Limb (tissue), 2 donors: ENCODE results near the gene IGSF11.
"Not testable (repeated sequence)": the region's sequence is repeated elsewhere in the genome, so short reads cannot be mapped to it uniquely, and the experiment has no call there.

Experiments used
- DNase-seq, 2 donors: peaks; one replicate each; pipeline ENCODE4 v3.0.0-alpha.2; 2016; ENCODE audit errors: extremely low spot score in 2 of 2

Gene IGSF11

DNA sequence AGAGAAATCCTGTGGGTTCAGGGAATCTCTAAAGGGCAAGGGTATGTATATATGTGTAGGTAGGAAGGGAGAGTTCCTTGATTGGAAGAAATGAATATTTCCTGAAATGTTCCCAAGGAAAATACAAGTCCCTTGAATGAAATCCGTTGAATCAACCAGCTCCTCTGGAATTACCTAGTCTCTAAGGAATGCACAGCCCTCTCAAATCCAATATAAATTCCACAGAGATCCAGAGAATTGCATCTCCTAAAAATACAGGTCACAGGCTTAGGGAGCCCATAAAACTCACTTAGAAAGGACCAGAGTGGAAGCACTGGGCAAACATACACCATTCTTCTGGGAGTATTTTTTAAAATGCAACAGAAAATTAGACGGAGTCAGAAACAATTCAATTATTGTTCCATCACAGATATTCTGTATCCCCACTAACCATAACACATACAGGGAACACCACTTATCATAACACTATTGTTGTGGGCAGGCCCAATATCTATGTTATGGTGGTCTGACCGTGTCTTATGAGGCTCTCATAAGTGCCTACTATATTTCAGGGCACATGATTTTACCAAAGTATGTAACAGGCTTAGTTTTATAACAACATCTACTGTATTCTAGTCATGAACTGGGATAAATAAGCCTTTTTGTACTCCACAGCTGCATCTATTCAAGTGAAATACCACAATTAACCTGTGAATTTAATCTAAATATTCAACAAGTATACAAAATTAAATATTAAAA is 43.7 kb downstream of the IGSF11 start:
- DNase-seq: no peak

DNA sequence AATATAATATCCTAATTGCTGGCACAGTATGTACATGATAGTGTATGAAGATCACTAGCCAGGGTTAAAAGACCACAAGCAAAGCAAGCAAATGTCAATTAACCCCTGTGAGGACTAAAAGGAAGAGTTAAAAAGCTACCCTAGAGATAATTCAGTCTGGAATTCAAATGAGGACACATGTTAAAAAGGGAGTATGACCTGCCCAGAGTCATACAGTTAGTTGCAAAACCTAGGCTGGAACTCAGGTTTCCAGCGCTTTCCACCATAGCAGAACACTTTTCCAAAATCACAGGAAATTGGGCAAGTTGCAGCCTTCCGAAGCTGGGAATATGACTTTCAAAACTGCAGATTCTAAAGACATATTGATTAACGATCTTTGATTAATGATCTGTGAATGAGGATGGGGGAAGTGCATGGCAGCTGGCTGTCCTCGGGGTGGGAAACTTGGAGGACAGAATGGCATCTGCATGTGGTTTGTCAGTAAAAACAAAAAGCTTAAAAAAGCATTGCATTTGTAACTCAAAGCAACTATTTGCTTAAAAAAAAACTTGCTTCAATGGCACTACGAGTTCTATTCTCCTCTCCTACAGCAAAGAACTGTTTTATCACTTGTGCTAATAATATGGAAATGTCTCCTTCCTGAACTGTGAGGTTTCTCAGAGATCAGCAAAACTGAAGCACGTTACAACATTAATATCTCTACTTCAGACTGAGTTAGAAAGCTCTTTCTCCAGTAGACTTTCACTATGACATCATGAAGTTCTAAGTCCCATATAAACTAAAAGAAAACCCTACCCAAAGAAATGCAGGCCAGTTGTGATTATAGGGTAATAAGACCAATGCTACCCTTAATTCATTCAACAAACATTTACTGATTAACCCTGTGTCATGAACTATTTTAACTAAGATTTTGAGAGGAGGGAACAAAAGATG is 46.2 kb downstream of the IGSF11 start:
- no peak for DNase-seq

DNA sequence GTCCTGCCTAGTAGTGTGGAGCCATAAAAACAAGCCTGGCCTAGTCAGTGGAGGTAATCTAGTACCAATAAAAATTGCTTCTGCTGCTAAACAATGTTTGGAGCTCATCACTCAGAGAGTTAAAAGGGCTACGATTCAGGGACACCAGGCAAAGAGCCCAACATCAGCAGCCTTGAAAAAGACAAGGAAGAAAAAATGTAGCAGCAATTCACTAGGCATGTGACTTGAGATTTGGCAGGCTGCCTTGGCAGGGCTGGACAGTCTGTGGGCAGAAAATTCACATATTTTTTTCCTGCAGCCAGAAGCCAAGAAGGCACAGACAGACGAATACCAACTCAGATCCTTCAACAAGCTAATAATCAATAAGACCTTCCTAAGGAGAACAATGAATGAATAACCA is 47.2 kb downstream of the IGSF11 start:
- DNase-seq: peak; percentile 42 to 58

DNA sequence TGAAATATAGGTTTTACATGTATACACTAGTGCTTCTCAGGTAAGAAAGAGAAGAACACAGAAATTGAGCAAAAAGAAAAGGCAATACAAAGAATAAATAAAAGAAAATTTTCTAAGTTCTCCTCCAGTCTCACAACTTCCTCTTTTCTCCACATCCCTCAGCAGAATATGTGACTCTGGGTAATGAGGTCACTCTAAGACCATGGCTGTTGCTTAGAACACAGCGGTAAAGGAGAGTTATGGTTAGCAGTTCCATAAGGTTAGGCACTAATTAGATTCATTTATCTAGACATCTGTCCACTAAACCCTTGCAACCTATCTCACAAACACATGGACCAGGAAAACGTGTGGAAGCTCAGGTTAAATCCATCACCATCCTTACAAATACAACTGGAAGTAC is 47.9 kb downstream of the IGSF11 start:
- no peak for DNase-seq

DNA sequence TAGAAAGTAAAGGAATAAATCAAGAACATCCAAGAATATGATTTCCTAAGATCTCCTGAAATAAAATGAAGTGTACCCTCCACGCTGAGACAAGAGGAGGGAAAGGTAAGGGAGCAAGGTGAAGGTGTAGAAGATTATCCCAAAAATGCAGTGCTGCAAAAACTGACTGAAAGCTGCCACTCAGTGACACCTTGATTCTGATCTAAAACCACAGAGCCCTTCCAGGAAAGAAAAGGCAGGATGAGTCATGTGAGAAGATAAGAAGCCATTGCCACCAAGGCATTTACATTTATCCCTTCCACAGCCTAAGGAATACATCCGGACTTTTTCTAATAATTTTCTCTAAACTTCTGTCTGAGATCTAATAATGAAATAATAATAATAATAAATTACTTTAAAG is 49.9 kb downstream of the IGSF11 start:
- DNase-seq: no peak

DNA sequence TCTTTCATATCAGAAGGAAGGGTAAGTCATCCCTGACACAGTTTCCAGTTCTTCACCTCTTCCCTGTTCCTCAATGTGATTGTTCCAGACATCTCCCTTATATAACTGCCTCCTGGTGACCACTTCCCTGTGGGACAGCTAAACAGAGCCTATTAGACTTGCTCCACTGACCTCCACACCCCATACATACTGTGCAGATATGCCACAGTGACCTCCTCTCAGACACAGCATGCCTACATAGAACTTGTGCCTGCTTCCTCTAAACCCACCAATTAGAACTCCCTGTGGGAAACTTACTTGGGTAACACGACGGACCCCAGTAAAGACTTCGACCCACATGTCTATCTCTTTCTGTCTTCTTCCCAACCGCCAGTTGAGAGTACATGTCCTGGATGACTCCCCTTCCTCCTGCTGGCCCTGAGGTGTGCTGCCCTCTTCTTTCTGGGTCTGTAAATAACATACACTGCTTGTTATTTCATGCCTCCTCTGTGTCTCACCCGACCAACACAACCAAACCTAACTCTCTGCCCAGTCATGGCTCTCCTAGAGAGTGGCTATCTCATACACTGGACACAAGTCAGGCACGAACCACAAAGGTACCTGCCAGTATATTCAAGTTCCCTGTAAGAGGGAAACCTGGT is 53.0 kb downstream of the IGSF11 start:
- no peak for DNase-seq

DNA sequence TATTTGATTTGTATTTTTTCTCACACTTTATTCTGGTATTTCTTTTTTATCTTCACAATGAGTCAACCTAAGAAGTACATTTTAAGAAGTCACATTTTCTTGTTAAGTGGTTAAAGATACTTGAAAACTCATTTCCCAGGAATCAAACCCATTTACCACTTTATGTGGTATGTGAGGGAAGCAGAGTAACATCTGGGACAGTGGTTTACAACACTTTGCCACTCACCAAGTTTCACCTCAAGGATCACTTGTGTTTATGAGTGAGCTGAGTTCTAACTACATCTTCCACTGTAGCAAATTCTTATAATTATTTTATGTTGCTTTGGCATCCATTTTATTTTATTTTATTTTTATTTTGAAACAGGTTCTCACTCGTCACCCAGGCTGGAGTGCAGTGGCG is 53.8 kb downstream of the IGSF11 start:
- DNase-seq: no peak

DNA sequence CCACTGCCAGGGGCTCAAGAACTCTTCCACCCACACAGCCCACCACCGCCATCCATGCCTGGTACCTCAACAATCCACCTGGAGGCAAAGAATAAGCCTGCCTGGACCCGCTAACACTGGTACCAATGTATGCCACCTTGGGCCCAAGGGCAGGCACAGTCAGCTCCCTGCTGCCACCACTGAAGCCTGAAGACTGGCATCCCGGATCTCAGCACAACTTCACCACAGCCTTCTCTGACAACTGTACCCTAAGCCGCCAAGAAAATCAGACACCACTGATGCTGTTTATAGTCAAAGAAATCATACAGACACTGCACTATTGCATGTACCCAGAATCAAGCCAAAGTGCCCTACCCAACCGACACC is 56.3 kb downstream of the IGSF11 start:
- no peak for DNase-seq

DNA sequence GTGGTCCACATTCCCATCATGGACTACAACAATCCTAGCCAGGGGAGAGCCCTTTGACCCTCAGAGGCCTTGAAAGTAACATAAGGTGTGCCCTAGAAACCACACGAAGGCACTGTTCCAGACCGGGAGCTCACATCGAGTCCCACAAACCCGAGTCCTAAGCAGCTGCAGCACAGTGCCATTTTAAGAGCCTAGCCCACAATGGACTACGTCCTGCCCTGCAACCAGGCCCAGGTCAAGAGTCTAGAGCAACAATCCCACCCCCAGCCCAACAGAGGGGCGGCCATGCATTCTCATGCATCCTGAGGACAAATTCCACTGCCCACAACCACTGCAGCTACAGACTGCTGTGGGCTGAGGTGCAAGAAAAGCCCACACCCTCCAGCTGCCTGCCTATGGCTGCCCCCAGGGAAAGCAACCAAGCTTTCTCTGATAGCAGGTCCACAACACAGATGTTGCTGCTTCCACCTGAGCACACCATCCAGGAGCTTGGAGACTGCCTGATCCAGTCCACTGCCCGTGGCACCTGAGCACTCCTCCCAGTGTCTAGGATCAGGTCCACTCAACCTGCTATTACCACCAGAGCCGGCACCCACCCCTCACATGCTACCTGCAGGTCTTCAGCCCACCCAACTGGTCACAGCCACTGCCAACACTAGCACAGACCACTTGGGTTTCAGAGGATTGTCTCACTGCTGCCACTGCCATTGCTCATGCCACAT is 56.8 kb downstream of the IGSF11 start:
- no peak for DNase-seq

DNA sequence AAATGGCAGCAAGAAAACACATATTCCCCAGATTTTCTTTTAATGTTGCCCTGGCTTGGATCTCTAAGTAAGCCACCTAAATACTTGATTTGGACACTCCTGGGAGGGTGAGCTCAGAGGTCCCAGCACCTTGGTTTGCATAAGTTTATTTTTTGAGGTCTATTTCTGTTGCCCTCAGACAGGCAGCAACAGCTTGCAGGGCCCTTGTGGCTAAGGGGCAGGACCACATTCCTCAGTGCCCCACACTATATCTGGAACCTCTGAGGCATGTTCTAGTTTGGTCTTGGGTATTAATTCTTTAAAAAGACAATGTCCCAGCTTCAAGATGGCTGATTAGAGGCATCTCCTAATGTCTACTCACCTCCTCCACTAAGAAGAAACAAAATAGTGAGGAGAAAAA is 57.5 kb downstream of the IGSF11 start:
- DNase-seq: no peak

DNA sequence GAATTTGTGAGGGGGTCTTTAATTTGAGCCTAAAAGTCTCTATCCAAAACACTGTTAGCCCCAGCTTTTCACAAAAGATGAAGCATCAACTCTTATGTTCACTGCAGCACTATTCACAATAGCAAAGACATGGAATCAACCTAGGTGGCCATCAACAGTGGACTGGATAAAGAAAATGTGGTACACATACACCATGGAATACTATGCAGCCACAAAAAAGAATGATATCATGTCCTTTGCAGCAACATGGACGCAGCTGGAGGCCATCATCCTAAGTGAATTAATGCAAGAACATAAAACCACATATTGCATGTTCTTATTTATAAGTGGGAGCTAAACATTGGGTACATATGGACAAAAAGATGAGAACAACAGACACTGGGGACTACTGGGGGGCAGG is 59.2 kb downstream of the IGSF11 start:
- DNase-seq: not testable (repeated sequence)

DNA sequence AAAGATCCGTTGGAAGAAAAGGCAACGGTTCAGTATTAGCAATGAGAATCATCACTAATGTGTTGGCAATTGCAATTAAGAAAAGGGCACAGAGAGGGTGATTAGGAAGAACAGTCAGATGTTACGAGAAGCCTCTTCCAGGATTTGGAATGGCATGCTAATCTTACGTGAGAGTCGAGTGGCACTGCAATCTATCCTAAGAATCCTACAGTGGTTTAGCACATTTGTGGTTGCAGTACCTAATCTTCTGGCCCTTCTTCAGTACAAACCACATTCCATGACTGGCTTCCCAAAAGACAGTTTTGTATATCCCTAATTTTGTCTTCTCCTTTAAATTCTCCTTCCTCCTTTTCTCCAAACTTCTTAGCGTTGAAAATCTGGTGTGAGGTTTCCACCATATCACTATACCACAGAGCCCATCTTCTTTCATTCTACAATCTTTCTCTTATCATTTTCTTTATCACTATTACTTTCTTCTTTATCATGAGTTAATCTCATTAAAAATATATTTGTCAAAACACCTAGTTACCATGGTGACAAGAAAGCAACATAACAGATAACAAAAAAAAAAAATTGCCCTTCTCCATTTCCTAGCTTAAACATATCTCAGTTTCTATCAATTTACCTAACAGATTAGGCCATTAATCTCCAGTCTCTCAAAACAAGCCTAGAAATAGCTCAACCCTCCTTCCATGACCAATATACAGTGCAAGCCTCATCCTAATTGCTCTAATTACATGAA is 60.1 kb downstream of the IGSF11 start:
- DNase-seq: no peak

DNA sequence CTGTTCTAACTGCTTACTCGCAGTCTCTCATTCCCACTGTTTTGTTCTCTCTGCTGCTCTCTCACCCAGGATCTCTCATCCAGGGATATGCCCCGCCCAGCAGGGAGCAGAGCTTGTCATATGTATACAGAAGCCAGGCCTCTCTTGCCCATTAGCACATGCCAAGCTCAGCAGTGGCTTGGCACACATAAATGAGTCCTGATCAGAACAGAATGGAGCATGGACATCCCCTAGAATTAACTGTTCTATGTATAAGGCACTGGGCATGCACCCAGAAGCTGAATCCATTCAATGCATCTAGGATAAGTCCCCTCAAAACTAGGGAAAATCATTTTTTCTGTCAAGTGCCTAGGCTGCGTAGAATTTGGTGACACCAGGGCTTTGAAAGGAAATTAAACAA is 61.6 kb downstream of the IGSF11 start:
- DNase-seq: no peak

DNA sequence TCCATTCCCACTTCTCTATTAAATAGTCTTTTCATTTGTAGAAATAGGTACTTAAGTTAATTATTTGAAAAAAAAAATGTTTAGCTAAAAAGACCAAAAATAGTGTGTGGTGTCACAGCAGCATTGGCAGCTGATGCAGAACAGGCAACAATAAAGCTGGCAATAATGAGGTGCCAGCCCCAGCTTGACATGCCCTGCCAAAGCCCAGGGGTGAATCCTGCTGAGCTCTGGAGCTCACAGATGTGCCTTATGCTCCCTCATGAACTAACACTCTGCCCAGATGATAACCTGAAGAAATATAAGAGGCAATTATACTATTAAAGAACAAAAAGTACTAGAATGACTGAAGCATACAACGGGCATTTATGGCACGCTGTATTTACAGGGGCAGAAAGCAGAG is 63.8 kb downstream of the IGSF11 start:
- no peak for DNase-seq

DNA sequence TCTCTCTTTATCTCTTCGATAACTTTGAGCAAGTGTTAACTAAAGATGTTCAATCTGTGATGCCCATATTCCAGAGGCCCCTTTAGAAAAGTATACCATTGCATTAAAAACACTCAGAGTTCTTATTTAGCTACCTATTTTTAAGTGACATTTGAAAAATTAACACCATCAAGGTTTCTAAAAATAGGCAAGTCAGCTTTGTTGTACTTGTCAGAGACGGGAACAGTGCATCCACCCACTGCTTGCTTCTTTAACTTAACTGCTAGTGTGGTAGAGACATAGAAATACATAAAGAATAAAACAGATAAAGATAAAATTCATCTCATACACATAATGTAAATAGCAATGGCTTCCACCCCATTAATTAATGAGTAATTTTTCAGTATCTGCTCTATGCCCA is 66.0 kb downstream of the IGSF11 start:
- no peak for DNase-seq

DNA sequence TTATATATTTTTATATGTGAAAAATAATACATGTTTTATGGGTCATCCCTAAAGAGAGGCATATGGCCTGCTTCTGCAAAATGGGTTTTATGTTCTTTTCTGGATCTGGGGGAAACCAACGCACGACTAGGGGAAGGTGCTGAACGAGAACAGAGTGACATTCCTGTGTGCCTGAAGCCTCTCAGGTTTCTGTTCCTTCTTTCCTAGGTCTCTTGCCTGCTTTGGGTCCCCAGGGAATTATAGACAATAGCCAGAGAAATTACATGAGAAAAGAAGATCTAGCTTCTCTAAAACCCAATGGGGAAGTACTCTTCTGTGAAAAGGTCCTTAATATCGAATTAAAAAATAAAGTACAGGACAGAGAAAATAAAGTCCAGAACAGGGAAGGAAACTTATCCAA is 66.5 kb downstream of the IGSF11 start:
- DNase-seq: no peak

DNA sequence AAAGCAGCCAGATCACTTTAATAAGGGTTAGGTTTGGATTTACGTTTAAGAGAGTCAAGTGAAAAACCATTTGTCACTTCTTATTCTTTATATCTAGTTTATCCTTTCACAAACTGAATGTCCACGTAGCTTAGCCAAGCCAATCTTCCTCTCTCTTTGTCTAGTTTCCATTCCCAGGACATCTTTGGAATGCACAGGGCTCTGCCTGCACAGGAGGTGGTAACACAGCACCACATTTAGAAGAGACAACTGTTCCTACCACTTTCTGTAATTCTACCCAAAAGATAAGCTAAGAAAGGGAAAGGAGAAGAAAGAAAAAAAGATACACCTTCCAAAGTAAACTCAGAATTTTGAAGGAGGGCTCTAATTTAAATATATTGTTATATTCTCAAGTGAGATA is 67.9 kb downstream of the IGSF11 start:
- no peak for DNase-seq

DNA sequence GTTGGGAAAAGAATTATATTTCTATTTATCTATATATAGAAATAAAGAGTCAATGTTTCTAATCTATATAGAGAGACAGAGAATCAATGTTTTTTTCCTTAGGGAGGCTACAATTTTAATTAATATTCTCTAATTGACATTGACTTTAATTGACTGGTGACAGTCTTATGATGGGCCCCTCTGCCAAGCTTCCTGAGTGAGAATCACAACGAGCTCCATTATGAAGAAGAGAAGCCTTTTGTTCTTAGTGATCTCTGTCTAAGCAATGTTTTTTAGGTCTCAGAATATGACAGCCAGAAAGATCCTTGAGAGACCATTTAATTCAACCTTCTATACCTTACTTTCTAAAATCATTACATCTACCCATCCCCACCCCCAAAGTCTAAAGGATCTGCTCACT is 70.9 kb downstream of the IGSF11 start:
- no peak for DNase-seq

DNA sequence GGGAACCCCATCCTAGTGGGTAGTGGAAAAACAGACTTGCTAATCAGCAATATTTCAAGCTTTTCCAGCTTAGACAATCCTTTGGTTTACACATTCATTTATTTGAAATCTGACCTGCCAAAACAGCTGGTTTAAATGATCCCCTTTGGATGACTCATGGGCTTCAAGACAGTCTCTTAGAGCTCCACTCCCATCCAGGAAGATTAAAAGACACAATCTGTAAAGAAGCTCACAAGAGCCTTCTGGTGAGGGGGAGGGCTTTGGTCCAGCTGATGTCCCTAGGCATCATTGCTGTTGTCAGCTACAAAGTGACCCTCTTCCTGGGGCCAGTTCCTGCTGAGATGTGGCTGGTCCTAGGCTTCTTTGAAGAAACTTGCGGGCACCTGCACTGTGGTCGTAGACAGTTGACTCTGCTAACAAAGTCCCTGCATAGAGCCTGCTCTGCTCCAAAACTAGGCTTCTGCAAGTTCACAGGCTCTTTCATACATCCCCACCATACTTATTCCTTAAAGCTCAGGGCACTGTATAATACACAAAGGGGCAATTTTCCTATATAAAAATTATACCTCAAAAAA is 73.7 kb downstream of the IGSF11 start:
- no peak for DNase-seq

DNA sequence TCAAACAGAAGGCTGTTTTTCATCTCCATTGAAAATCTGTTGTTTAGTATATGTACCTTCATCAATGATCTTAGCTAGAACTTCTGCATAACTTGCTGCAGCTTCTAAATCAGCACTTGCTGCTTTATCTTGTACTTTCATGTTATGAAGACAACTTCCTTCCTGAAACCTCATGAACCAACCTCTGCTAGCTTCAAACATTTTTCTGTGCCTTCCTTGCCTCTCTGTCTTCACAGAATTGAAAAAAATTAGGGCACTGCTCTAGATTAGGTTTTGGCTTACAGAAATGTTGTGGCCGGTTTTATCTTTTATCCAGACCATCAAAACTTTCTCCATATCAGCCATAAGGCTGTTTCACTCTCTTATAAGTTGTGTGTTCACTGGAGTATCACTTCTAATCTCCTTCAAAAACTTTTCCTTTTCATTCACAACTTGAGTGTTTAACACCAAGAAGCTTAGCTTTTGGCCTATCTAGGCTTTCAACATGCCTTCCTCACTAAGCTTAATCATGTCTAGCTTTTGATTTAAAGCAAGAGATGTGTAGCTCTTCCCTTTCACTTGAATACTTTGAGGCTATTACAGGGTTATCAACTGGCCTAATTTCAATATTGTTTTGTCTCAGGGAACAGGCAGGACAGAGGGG is 78.6 kb downstream of the IGSF11 start:
- DNase-seq: no peak
